Stimulated activated CD4-positive, alpha-beta T cell treated with anti-CD3 and anti-CD28 coated beads, Interleukin-1b, Interleukin-23, amount 100 ng/mL, for 4 hours (primary cell): ENCODE results near the gene MAPKBP1.

Experiments used
- DNase-seq, 2 donors: peaks; one replicate each; pipeline ENCODE4 v3.0.0-alpha.2; 2020; ENCODE audit warnings: low read depth in 2 of 2

The MAPKBP1 gene

GRCh38 chr15:41868321-41868720, 94.0 kb downstream of the MAPKBP1 start:
- no peak for DNase-seq

GRCh38 chr15:41869770-41870688, 95.7 kb downstream of the MAPKBP1 start:
- DNase-seq = no peak

- DNase-seq = peak; percentile 15 to 45
Observed at GRCh38 chr15:41870689-41871081, 96.4 kb downstream of the MAPKBP1 start.

- DNase-seq = no peak
Observed at GRCh38 chr15:41871175-41871905, 97.1 kb downstream of the MAPKBP1 start.

- no peak for DNase-seq
Observed at GRCh38 chr15:41872166-41872747, 98.0 kb downstream of the MAPKBP1 start.

- DNase-seq = no peak
Observed at GRCh38 chr15:41873711-41874110, 99.4 kb downstream of the MAPKBP1 start.

- DNase-seq = no peak
Observed at GRCh38 chr15:41874736-41875135, 100.5 kb downstream of the MAPKBP1 start.

GRCh38 chr15:41876007-41876406, 101.7 kb downstream of the MAPKBP1 start:
- DNase-seq = no peak

- no peak for DNase-seq
Observed at GRCh38 chr15:41876689-41877088, 102.4 kb downstream of the MAPKBP1 start.
